Activated T-helper 1 cell treated with anti-CD3 and anti-CD28 coated beads, Interleukin-12 subunit alpha, Interleukin-12 subunit beta, Interleukin-2, Interleukin-4 antibody, amounts not matched to agents 30 ng/mL and 10 ng/mL and 1 ng/mL, durations not matched to agents 14 hours and 24 hours and 36 hours (primary cell): ENCODE results near the gene SLIT3. TPM values are rescaled to one million over a fixed set of nuclear protein-coding genes. Genes with fewer than 3 reads are reported as not detected.

Experiments
- DNase-seq: peaks from one replicate; pipeline ENCODE4 v3.0.0; 2021; ENCODE audit warnings: low spot score
- H3K27ac Mint-ChIP-seq: one replicate; pipeline ENCODE4 v1.8.0; 2021; ENCODE audit warnings: mild to moderate bottlenecking, mixed read lengths
- H3K27me3 Mint-ChIP-seq: one replicate; pipeline ENCODE4 v1.8.0; 2022; ENCODE audit warnings: mild to moderate bottlenecking, moderate library complexity, mixed read lengths; ENCODE audit not compliant: insufficient read depth
- H3K36me3 Mint-ChIP-seq: one replicate; pipeline ENCODE4 v1.8.0; 2021; ENCODE audit warnings: low read depth, mixed read lengths
- H3K4me1 Mint-ChIP-seq: one replicate; pipeline ENCODE4 v1.8.0; 2021; ENCODE audit warnings: low read depth, mixed read lengths
- H3K4me3 Mint-ChIP-seq: one replicate; pipeline ENCODE4 v1.8.0; 2021; ENCODE audit warnings: mild to moderate bottlenecking, moderate library complexity, mixed read lengths
- H3K9me3 Mint-ChIP-seq: one replicate; pipeline ENCODE4 v1.8.0; 2021; ENCODE audit warnings: mixed read lengths
- intact Hi-C: fragments of 100-400 bp; cut with micrococcal nuclease; formaldehyde crosslinking; loops from one replicate; pipeline ENCODE4 v1.15.1; 2024
- total RNA-seq: library from RNA; stranded (reverse); gene quantifications from 2 replicates; pipeline ENCODE4 v1.2.3, GENCODE V29; 2022

The SLIT3 gene
- total RNA-seq, 1 donor from 2014 or later: 0.03 TPM

DNA sequence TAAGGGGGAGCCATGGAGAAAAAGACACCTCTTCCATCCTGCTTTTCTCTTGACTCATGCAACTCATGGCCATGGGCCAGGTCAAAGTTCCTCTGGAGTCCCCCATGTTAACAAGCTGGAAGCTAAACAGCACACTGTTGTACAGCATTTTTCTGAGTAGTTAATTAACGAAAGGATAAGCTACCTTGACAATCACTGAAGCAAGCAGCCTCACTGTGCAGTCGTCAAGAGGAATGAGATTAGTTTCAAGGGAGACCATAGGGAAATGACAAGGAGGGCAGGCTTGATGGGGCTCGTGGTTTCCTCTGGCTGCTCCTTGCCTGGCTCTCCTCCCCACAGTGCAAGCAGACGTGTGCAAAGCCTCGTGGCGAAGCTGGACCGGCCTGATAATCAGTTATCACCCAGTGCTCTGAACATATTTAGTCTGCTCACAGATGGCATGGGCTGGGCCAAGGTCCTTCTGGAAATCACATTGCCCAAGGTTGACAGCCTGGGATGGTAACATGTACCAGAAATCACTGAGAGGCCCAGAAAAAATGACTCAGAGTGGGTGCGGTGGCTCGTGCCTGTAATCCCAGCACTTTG is 209.5 kb downstream of the SLIT3 start:
- intact Hi-C loops: no loop called here
- DNase-seq: no peak
- H3K36me3 Mint-ChIP-seq: no peaks in the 10 kb centered on the region
- no peak overlapping the region for H3K4me3 Mint-ChIP-seq
- H3K9me3 Mint-ChIP-seq: no peaks in the 10 kb centered on the region
- H3K27ac Mint-ChIP-seq: no peak overlapping the region
- no peaks in the 10 kb centered on the region for H3K27me3 Mint-ChIP-seq
- H3K4me1 Mint-ChIP-seq: no peaks in the 10 kb centered on the region

GRCh38 chr5:169089343-169089742 is 211.6 kb downstream of the SLIT3 start:
- Mint-ChIP-seq H3K4me3 (no peak overlapping the region), H3K9me3 (no peaks in the 10 kb centered on the region), H3K27ac (no peak overlapping the region), H3K36me3 (no peaks in the 10 kb centered on the region), H3K27me3 (no peaks in the 10 kb centered on the region), H3K4me1 (no peaks in the 10 kb centered on the region)
- intact Hi-C loops: no loop called here
- no peak for DNase-seq

GRCh38 chr5:169088028-169088725 is 212.8 kb downstream of the SLIT3 start:
- Mint-ChIP-seq H3K27me3 (no peaks in the 10 kb centered on the region), H3K4me3 (no peak overlapping the region), H3K4me1 (no peaks in the 10 kb centered on the region), H3K36me3 (no peaks in the 10 kb centered on the region), H3K9me3 (no peaks in the 10 kb centered on the region), H3K27ac (no peak overlapping the region)
- no peak for DNase-seq
- intact Hi-C loops: no loop called here

DNA sequence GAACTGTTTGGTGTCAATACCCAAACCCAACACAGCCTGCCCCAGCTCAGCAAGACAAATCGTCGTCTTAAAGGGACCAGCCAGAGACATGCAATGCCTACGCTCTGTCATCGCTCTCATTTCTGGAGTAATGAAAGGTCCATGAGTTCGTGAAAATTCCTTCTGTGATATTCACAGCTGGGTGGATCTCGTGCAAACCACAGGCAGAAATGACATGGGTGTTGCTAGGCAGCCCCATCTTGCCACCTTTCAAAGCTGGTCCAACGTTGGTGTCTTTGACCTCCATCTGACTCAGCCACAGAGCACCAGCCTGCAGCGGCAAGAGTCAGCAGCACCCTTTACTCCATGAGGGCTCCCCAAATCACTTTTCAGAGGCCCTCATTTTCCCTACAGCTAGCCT is 215.3 kb downstream of the SLIT3 start:
- no peak for DNase-seq
- no peaks in the 10 kb centered on the region for H3K27me3 Mint-ChIP-seq
- no peaks in the 10 kb centered on the region for H3K36me3 Mint-ChIP-seq
- no peak overlapping the region for H3K4me3 Mint-ChIP-seq
- no peak overlapping the region for H3K27ac Mint-ChIP-seq
- no peaks in the 10 kb centered on the region for H3K4me1 Mint-ChIP-seq
- no peaks in the 10 kb centered on the region for H3K9me3 Mint-ChIP-seq
- intact Hi-C loops: no loop called here

DNA sequence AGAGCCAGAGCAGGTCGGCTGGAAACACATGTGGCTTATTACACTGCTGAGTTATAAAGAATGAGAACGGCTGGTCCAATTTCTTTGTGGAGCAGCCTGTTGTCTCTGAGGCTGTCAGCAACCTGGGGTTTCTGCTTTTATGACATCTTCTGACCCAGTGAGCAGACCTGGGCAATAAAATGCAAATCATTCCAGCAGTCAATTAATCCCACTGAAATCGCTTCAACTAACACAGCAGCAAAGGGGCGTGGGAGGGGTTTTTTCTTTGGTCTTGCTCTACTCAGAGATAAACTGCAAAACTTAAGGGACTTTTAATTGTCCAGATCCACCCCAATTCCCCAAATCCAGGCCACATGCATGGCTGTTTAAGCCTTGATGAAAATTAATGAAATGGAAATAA is 215.7 kb downstream of the SLIT3 start:
- Mint-ChIP-seq H3K27ac (no peak overlapping the region), H3K27me3 (no peaks in the 10 kb centered on the region), H3K9me3 (no peaks in the 10 kb centered on the region), H3K36me3 (no peaks in the 10 kb centered on the region), H3K4me3 (no peak overlapping the region), H3K4me1 (no peaks in the 10 kb centered on the region)
- intact Hi-C loops: no loop called here
- DNase-seq: no peak

GRCh38 chr5:169084775-169085174 is 216.2 kb downstream of the SLIT3 start:
- Mint-ChIP-seq H3K9me3 (no peaks in the 10 kb centered on the region), H3K4me1 (no peaks in the 10 kb centered on the region), H3K27ac (no peak overlapping the region), H3K27me3 (no peaks in the 10 kb centered on the region), H3K36me3 (no peaks in the 10 kb centered on the region), H3K4me3 (no peak overlapping the region)
- intact Hi-C loops: no loop called here
- no peak for DNase-seq

GRCh38 chr5:169083394-169084018 is 217.4 kb downstream of the SLIT3 start:
- Mint-ChIP-seq H3K27ac (no peak overlapping the region), H3K36me3 (no peaks in the 10 kb centered on the region), H3K27me3 (no peaks in the 10 kb centered on the region), H3K4me3 (no peak overlapping the region), H3K4me1 (no peaks in the 10 kb centered on the region), H3K9me3 (no peaks in the 10 kb centered on the region)
- intact Hi-C loops: no loop called here
- no peak for DNase-seq

GRCh38 chr5:169081000-169081724 is 219.8 kb downstream of the SLIT3 start:
- Mint-ChIP-seq H3K9me3 (no peaks in the 10 kb centered on the region), H3K36me3 (no peaks in the 10 kb centered on the region), H3K4me1 (no peaks in the 10 kb centered on the region), H3K27me3 (peaks cover 4% of the 10 kb centered on the region), H3K4me3 (no peak overlapping the region), H3K27ac (no peak overlapping the region)
- no peak for DNase-seq
- intact Hi-C loops: no loop called here

DNA sequence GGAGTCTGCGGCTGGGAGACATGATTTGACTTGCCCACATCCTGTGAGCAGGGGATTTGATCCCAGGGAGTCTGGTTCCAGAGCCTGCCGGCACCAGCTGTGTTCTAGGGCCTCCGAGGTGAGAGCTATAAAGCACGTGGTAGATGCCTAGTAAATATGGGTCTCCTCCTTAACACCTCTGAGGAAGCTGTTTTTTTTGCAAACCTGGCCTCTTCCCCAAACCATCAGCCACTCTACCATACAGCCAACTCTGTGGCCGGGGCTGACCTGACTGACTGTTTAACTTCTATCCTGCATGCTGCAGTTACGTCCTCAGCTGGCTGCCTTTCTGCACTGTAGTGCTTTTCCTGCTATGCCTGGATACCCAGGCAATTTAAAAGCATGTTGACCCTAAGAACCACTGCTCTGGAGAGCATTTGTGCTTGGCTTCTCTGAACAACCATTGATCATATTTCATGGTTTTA is 220.5 kb downstream of the SLIT3 start:
- peaks cover 4% of the 10 kb centered on the region for H3K27me3 Mint-ChIP-seq
- H3K4me3 Mint-ChIP-seq: no peak overlapping the region
- no peaks in the 10 kb centered on the region for H3K4me1 Mint-ChIP-seq
- intact Hi-C loops: no loop called here
- H3K9me3 Mint-ChIP-seq: no peaks in the 10 kb centered on the region
- no peak for DNase-seq
- H3K27ac Mint-ChIP-seq: no peak overlapping the region
- H3K36me3 Mint-ChIP-seq: no peaks in the 10 kb centered on the region

- Mint-ChIP-seq H3K9me3 (no peaks in the 10 kb centered on the region), H3K27ac (no peak overlapping the region), H3K27me3 (peaks cover 4% of the 10 kb centered on the region), H3K36me3 (no peaks in the 10 kb centered on the region), H3K4me1 (no peaks in the 10 kb centered on the region), H3K4me3 (no peak overlapping the region)
- no peak for DNase-seq
- intact Hi-C loops: no loop called here
These were observed 221.2 kb downstream of the SLIT3 start for GRCh38 chr5:169079697-169080096.

DNA sequence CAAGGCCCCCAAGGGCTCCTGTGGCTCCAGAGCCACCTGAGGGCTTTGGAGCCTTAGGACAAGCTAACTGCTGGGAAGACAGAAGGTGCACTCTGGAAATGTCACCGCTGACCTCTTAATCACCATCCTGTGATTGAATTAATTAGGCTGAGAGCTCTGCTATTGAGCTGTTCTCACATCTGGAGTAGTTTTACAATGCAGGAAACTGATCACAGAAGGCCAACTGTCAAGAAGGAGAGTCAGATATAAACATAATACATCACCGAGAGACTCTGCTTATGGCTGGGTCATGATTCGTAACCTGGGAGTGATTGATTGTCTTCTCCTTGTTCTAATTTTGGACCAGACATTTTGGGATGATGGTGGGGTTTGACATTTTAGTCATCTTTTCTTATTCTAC is 226.1 kb downstream of the SLIT3 start:
- Mint-ChIP-seq H3K27me3 (peaks cover 4% of the 10 kb centered on the region), H3K27ac (no peak overlapping the region), H3K4me1 (no peaks in the 10 kb centered on the region), H3K9me3 (no peaks in the 10 kb centered on the region), H3K36me3 (no peaks in the 10 kb centered on the region), H3K4me3 (no peak overlapping the region)
- intact Hi-C loops: no loop called here
- DNase-seq: no peak

DNA sequence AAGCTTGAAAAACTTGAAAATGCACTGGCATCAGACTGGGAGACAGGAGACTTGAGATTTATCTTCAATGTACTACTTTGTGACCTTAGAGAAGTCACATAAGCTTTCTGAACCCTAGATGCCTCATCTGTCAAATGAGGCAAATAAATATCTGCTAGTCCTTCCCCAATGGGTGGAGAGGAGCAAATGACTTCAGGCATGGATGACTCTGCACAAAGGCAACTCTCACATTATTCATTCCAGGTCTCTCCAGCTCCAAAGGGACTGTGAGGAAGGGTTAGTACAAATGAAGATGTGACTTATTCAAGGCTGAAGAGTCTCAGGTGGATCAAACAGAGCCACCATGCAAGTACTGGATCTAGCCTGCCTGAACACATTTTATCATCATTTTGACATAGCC is 228.7 kb downstream of the SLIT3 start:
- Mint-ChIP-seq H3K27ac (no peak overlapping the region), H3K9me3 (no peaks in the 10 kb centered on the region), H3K4me1 (no peaks in the 10 kb centered on the region), H3K27me3 (peaks cover 2% of the 10 kb centered on the region), H3K36me3 (no peaks in the 10 kb centered on the region), H3K4me3 (no peak overlapping the region)
- intact Hi-C loops: no loop called here
- DNase-seq: no peak

GRCh38 chr5:169070413-169070812 is 230.5 kb downstream of the SLIT3 start:
- no peak overlapping the region for H3K27ac Mint-ChIP-seq
- H3K4me3 Mint-ChIP-seq: no peak overlapping the region
- no peaks in the 10 kb centered on the region for H3K36me3 Mint-ChIP-seq
- no peaks in the 10 kb centered on the region for H3K4me1 Mint-ChIP-seq
- DNase-seq: no peak
- no peaks in the 10 kb centered on the region for H3K9me3 Mint-ChIP-seq
- intact Hi-C loops: no loop called here
- H3K27me3 Mint-ChIP-seq: no peaks in the 10 kb centered on the region
